GM18861 (cell line): Measurements from ENCODE around the gene MS4A10.

Source experiments
- ATAC-seq: cut with Tn5 transposase; IDR thresholded peaks from one replicate; pipeline ENCODE4 v1.9.1; 2021; ENCODE audit not compliant: unreplicated experiment

The MS4A10 gene

GRCh38 chr11:60764879-60765278, 20.3 kb upstream of the MS4A10 start:
- ATAC-seq: peak; percentile 43

- ATAC-seq: peak; percentile 8
Measured at GRCh38 chr11:60765355-60765754, 19.8 kb upstream of the MS4A10 start.

GRCh38 chr11:60766547-60766946, 18.6 kb upstream of the MS4A10 start:
- ATAC-seq: no peak

DNA sequence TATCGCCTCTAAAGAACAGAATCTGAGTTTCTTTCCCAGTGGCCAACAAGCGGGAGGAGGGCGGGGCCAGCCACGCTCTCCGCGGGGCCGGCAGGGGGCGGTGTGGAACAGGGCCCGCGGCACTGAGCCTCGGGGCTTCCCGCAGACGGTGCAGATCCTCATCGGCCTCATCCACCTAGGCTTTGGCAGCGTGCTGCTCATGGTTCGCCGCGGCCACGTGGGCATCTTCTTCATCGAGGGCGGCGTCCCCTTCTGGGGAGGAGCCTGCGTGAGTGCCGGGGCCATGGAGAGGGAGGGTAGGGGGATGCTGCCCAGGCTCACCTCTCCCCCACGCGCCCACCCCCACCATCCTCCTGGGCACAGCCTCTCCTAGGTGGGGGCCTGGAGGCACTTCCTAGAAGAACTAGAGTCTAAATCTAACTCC, 17.7 kb upstream of the MS4A10 start:
- no peak for ATAC-seq

DNA sequence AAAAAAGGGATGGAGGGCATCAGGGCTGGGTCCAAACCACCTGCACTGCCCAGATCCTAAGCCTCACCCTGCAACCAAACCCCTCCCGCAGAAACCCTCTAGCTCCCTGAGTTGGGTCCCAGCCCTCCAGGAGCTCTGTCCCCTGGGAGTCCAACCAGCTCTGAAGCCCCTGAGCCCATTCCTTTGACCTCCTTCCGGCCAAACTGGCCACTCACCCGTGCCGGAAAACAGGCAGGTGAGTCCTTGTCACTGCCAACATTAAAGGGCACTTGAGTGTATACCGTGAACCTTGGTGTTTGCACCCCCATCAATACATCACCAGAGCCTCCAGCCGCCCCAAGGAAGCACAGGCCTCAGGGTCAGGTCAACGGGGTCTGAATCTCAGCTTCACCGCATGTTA, 16.9 kb upstream of the MS4A10 start:
- ATAC-seq: no peak

- ATAC-seq: no peak
Measured at GRCh38 chr11:60769273-60769672, 15.9 kb upstream of the MS4A10 start.

GRCh38 chr11:60769811-60770210, 15.3 kb upstream of the MS4A10 start:
- ATAC-seq: no peak

DNA sequence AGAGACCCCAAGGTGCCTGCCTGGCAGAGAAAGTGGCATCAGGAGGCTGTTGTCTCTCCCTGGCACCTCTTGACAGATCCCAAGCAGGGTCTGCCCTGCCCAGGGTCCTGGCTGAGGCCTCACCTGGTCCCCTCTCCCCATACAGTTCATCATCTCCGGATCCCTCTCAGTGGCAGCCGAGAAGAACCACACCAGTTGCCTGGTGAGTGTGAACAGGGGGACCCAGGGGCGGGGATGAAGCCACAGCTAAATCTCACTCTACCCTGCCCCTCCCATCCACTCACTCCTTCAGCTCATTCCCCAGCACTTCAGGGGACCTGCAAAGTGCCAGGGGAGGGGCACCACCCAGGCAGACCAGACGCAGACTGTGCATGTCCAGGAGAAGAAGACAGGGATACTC, 14.0 kb upstream of the MS4A10 start:
- ATAC-seq: no peak

- no peak for ATAC-seq
Measured at GRCh38 chr11:60771879-60772525, 13.1 kb upstream of the MS4A10 start.

GRCh38 chr11:60772666-60773065, 12.5 kb upstream of the MS4A10 start:
- ATAC-seq: no peak

DNA sequence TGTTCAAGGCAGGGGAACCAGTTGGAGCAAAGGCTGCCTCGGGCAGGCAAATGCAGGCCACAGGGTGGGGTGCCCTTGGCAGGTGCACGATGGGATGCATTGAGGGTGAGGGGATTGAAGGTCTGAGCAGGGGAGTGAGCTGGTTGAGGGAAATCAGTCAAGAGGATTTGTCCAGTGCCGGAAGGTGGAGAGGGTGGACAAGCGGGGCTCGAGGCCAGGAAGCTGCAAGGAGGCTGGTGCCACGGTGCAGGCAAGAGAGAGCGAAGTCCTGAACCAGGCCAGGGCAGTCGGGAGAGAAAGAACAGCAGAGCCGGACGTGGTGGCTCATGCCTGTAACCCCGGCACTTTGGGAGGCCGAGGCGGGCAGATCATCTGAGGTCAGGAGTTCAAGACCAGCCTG, 10.4 kb upstream of the MS4A10 start:
- no peak for ATAC-seq

- ATAC-seq: peak; percentile 74
Measured at GRCh38 chr11:60775420-60775961, 9.6 kb upstream of the MS4A10 start.

- ATAC-seq: no peak
Measured at GRCh38 chr11:60776167-60776566, 9.0 kb upstream of the MS4A10 start.

DNA sequence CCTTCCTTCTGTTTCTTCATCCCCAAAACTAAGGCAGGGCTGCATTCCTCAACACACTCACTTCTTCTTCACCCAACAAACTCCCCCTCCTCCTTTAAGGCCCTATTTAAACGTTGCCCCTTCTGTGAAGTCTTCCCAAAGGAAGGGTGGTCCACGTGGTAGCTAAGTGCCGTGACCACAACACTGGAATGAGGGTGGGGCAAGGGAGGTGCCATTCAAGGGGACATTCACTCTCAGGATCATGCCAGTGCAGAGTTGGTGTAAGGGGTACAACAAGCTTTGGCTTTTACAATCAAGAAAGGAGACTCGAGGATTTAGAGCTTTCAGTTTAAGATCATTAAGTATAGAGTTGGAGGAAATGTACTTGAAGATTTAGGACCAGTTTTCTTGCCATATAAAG, 8.0 kb upstream of the MS4A10 start:
- no peak for ATAC-seq

GRCh38 chr11:60777572-60777971, 7.6 kb upstream of the MS4A10 start:
- no peak for ATAC-seq

DNA sequence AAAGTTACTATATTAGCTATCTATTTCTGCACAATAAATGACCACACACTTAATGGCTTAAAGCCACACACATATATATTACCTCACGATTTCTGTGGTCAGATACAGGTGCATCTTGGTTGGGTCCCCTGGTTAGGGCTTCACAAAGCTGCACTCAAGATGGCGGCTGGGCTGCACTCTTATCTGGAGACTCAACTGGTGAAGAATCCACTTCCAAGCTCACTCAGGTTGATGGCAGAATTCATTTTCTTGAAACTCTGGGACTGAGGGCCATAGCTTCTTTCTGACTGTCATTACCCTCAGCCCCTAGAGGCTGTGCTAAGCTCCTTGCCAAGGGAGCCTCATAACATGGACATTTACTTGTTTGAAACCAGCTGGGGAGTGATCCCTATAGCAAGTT, 5.1 kb upstream of the MS4A10 start:
- ATAC-seq: no peak

GRCh38 chr11:60780774-60781173, 4.4 kb upstream of the MS4A10 start:
- no peak for ATAC-seq

DNA sequence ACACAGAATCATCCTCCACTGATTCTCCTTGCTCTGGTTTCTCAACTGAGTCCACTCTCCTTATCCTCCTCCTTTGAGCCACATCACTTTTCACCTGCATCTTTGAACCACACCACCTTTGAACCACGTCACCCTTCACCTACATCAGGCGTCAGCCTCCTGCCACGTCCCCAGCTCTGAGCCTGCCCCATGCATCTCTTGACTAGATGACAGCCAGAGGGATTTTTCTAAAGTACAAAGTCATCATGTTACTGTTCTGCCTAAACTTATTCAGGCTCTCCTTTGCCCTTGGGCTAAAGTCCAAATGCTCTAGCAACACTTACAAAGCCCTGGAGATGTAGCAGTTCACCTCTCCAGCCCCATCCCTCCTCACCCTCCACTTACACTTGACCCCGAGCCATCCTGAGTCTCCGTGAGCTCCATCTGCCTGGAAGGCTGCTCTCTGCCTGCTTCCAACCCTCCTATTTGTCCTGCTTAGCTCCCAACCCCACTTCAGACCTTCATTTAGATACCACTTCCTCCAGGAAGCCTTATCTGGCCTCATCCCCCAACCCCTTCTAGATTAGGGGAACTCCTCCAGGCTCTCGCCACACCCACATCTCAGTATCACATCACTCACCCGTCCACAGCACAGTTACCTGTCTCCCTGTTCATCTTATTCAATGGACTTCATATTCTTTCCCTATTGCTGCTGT, 3.7 kb upstream of the MS4A10 start:
- no peak for ATAC-seq

GRCh38 chr11:60781981-60782316, 3.2 kb upstream of the MS4A10 start:
- ATAC-seq: no peak

DNA sequence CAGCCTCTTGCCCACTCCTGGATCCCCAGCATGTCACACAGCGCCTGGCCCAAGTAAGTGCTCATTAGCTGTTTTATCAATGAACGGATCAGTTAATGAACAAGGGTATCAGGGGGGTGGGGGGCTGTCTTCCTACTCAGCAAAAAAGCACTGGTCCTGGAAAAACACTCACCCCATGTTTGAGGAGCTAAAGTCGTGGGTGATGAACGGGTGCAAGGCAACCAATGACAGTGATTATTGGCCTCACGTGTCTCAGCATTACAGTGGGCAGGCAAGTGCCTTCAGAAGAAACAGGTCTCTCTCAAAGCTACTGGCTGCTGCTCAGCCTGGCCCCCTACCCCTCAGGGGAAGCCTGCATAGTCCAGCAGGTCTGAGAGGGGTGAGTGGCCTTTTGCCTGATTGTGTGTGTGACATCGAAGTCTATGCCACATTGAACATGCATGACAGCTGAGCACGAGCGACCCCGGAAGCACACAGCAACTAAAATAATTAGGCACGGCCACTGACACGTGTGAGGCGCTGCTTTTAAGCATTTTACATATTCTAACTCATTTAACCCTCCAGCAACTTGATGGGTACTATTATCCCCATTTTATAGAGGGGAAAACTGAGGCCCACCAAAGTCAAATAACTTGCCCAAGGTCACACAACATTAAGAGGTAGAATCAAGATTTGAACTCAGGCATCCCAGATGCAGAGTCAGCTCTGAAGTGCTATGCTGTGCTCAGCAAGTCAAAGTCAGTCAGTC, 2.6 kb upstream of the MS4A10 start:
- ATAC-seq: no peak

- no peak for ATAC-seq
Measured at GRCh38 chr11:60783141-60783484, 2.0 kb upstream of the MS4A10 start.

DNA sequence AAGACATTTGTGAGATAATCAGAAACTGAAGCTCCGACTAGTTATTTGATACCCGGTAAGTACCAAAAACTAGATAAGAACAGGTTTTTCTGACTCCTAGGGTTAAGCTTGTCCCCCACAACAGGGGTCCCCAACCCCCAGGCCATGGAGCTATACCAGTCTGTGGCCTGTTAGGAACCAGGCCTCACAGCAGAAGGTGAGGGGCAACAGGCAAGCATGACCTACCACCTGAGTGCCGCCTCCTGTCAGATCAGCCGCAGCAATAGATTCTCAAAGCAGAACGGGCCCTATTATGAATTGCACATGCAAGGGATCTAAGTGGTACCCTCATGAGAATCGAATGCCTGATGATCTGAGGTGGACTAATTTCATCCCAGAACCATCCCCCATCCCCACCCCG, 1.2 kb upstream of the MS4A10 start:
- no peak for ATAC-seq
